ENCODE measurements around the gene H6PD.

DNA sequence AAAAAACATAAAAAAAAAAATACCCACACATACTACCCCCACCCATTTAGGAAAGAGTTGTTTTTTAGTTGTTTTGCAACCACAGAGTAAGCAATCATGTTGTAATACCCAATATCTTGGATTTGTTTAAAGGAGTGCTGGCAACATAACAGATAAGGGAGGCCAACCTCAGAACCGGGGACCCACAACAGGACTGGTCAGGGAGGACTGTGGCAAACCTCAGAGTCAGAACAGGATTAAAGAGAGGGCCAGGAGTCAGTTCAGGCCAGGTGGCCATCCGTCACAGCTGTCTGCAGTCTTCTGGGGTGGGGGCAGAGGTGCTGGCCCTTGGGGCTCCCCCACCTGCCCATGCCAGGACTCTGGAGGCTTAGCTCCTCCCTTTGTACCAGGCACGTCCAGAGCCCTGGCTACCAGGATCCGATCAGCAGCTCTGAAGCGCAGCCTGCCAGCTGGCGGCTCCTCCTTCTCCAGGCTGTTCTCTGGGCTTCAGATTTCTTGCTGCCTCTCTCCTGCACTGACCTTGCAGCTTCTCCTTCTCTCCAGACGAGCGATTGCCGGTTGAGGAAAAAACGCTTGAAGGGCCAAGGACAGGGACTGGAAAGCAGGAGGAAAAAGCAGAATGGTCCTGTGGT, 7.9 kb downstream of the H6PD start:
- TF ChIP-seq, protein P1, sequence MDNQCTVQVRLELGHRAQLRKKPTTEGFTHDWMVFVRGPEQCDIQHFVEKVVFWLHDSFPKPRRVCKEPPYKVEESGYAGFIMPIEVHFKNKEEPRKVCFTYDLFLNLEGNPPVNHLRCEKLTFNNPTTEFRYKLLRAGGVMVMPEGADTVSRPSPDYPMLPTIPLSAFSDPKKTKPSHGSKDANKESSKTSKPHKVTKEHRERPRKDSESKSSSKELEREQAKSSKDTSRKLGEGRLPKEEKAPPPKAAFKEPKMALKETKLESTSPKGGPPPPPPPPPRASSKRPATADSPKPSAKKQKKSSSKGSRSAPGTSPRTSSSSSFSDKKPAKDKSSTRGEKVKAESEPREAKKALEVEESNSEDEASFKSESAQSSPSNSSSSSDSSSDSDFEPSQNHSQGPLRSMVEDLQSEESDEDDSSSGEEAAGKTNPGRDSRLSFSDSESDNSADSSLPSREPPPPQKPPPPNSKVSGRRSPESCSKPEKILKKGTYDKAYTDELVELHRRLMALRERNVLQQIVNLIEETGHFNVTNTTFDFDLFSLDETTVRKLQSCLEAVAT (IDR thresholded peaks at IDR 0.05): no peak
- TF ChIP-seq, protein P2, sequence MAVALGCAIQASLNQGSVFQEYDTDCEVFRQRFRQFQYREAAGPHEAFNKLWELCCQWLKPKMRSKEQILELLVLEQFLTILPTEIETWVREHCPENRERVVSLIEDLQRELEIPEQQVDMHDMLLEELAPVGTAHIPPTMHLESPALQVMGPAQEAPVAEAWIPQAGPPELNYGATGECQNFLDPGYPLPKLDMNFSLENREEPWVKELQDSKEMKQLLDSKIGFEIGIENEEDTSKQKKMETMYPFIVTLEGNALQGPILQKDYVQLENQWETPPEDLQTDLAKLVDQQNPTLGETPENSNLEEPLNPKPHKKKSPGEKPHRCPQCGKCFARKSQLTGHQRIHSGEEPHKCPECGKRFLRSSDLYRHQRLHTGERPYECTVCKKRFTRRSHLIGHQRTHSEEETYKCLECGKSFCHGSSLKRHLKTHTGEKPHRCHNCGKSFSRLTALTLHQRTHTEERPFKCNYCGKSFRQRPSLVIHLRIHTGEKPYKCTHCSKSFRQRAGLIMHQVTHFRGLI (CRISPR knock-in tag; IDR thresholded peaks at IDR 0.05): no peak
- TF ChIP-seq ZNF436 (CRISPR knock-in tag; IDR thresholded peaks at IDR 0.05) (no peak), POLR2AphosphoS5 (IDR thresholded peaks at IDR 0.05; ENCODE audit: control insufficient read depth, insufficient read depth, low read depth, low read length) (no peak), JUN (IDR thresholded peaks at IDR 0.05; ENCODE audit: borderline replicate concordance, low read depth, low read length) (no peak), JUN (CRISPR knock-in tag; IDR thresholded peaks at IDR 0.05; ENCODE audit: borderline replicate concordance) (no peak), TCF3 (CRISPR knock-in tag; IDR thresholded peaks at IDR 0.05) (no peak), ZNF589 (CRISPR knock-in tag; IDR thresholded peaks at IDR 0.05; ENCODE audit: low read depth) (no peak), HMG20A (CRISPR knock-in tag; conservative IDR thresholded peaks at IDR 0.05) (no peak), TEAD1 (CRISPR knock-in tag; IDR thresholded peaks at IDR 0.05) (no peak), CCNT2 (IDR thresholded peaks at IDR 0.05; ENCODE audit: borderline replicate concordance, extremely low read depth, insufficient read length, low read depth, low read length) (no peak), ZNF79 (CRISPR knock-in tag; IDR thresholded peaks at IDR 0.05; ENCODE audit: low read depth) (no peak)
